ENCODE data around the gene KLC1. TPM values are rescaled to one million over a fixed set of nuclear protein-coding genes. Genes with fewer than 3 reads are reported as not detected.
A peak's percentile ranks its signal among the peaks of the same experiment; 100 is the strongest.

KLC1 gene
- total and polyA plus RNA-seq, 11 donors = 127 to 241 (median 158) TPM

DNA sequence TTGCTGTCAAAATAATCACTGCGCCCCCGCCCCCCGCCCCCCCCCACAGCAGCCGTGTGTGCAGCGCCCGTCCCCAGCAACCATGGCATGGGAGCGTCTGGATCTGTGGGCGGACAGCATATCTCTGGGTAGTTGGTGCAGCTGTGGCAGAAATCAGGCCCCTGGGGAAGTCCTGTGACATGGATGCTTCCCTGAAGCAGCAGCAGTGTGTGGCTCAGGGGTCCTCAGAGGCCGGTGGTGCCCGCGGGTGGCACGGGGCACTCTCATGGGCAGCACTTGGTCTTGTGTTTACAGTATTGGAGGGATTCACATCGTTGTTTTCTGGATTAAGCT lies 67.0 kb downstream of the KLC1 start:
- DNase-seq (peak in 1 of 5 donors; percentile 10), ATAC-seq (no peak)
- peak overlapping the region in 9 of 12 donors; percentile 41 to 72 (median 48) for H3K27ac ChIP-seq
- H3K36me3 ChIP-seq = peaks cover 2 to 95% (median 65%) of the 10 kb centered on the region in 9 donors
- TF ChIP-seq POLR2A (IDR thresholded peaks at IDR 0.05) = no peak
- TF ChIP-seq, protein P1, sequence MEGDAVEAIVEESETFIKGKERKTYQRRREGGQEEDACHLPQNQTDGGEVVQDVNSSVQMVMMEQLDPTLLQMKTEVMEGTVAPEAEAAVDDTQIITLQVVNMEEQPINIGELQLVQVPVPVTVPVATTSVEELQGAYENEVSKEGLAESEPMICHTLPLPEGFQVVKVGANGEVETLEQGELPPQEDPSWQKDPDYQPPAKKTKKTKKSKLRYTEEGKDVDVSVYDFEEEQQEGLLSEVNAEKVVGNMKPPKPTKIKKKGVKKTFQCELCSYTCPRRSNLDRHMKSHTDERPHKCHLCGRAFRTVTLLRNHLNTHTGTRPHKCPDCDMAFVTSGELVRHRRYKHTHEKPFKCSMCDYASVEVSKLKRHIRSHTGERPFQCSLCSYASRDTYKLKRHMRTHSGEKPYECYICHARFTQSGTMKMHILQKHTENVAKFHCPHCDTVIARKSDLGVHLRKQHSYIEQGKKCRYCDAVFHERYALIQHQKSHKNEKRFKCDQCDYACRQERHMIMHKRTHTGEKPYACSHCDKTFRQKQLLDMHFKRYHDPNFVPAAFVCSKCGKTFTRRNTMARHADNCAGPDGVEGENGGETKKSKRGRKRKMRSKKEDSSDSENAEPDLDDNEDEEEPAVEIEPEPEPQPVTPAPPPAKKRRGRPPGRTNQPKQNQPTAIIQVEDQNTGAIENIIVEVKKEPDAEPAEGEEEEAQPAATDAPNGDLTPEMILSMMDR (IDR thresholded peaks at IDR 0.05) = no peak
- 55 to 61% (median 58%) methylated on average over 6 to 13 of the region's 13 CpGs for WGBS, 4 donors
- intact Hi-C loops (cut with DNase I) = loop anchor here in 1 of 10 donors (10.0 kb wide), 1 partner anchor 121 kb away; no protein-coding TSS in a partner anchor
- no peaks in the 10 kb centered on the region for H3K9me3 ChIP-seq
- peaks cover 12 to 58% (median 47%) of the 10 kb centered on the region in 12 donors for H3K4me1 ChIP-seq
- H3K4me3 ChIP-seq = no peak overlapping the region
- H3K27me3 ChIP-seq = no peaks in the 10 kb centered on the region

DNA sequence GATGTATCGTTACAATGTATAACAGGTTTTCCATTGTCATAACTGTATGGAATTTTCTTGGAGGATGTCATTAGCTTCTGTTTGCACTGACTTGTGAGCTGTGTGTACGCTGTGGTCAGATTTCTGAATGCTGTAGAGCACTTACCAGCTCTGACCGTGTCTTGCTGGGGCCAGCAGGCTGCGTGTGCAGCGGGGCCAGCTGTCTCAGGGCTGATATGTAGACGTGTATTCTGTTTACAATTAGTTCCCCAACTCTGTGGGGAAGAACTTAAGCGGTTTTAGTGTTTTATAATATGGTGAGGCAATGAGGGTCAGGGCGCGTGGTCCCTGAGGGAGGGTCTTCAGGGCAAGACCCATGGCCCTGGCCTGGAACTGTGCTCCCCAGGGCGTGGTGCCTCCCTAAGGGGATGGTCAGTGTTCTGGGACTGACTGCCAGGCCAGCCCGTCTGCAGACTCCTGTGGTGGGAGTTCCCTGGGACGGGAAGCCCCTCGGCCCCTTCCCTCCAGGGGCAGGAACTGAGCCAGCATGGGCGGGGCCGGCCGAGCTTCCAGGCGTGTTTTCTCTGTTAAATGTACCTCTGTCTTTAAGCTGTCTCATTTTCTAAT lies 67.6 kb downstream of the KLC1 start:
- H3K36me3 ChIP-seq = peaks cover 2 to 95% (median 70%) of the 10 kb centered on the region in 9 donors

DNA sequence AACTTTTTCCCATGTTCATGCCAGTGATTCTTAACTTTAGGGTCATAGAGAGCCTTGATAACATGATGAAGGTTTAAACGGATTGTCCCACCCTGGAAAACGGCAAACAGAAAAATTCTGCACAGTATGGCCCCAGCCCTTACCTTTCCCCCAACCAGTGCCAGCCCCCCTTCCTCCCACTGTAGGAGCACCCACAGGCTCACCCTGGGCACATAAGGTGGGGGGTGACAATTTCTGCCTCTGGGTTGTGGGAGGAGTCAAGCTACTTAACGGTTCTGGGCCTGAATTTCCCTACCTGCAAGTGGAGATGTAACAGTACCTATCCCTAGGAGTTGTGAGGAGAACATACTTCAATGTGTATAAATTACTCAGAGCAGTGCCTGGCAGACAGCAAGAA lies 68.2 kb downstream of the KLC1 start:
- Histone ChIP-seq H3K4me3 (no peak overlapping the region), H3K4me1 (peaks cover 12 to 70% (median 49%) of the 10 kb centered on the region in 12 donors), H3K36me3 (peaks cover 2 to 95% (median 70%) of the 10 kb centered on the region in 9 donors), H3K9me3 (no peaks in the 10 kb centered on the region), H3K27ac (peak overlapping the region in 10 of 12 donors; percentile 42 to 72 (median 46)), H3K27me3 (no peaks in the 10 kb centered on the region)
- 13 to 32% (median 20%) methylated on average over 3 of the region's 3 CpGs for WGBS, 4 donors
- TF ChIP-seq POLR2A (IDR thresholded peaks at IDR 0.05) = no peak
- TF ChIP-seq, protein P1 (IDR thresholded peaks at IDR 0.05) = no peak
- intact Hi-C loops (cut with DNase I) = loop anchor here in 1 of 10 donors (10.0 kb wide), 1 partner anchor 122 kb away; no protein-coding TSS in a partner anchor
- DNase-seq = peak in 1 of 5 donors; percentile 16
- ATAC-seq = no peak

More for the DNA sequence above, 67.6 kb downstream of the KLC1 start:
- H3K27ac ChIP-seq = peak overlapping the region; percentile 41 to 72 (median 46)
- peaks cover 12 to 64% (median 49%) of the 10 kb centered on the region in 12 donors for H3K4me1 ChIP-seq
- 12 to 33% (median 19%) methylated on average over 11 to 17 of the region's 17 CpGs for WGBS, 4 donors
- peak overlapping the region in 1 of 12 donors; percentile 2 for H3K4me3 ChIP-seq
- H3K27me3 ChIP-seq = no peaks in the 10 kb centered on the region
- DNase-seq (peak; percentile 50 to 86 (median 71)), ATAC-seq (peak; percentile 29 to 63 (median 35))
- TF ChIP-seq, protein P1 (IDR thresholded peaks at IDR 0.05) = no peak
- TF ChIP-seq POLR2A (IDR thresholded peaks at IDR 0.05) = no peak
- intact Hi-C loops (cut with DNase I) = loop anchor here in 1 of 10 donors (10.0 kb wide), 1 partner anchor 122 kb away; no protein-coding TSS in a partner anchor
- H3K9me3 ChIP-seq = no peaks in the 10 kb centered on the region

DNA sequence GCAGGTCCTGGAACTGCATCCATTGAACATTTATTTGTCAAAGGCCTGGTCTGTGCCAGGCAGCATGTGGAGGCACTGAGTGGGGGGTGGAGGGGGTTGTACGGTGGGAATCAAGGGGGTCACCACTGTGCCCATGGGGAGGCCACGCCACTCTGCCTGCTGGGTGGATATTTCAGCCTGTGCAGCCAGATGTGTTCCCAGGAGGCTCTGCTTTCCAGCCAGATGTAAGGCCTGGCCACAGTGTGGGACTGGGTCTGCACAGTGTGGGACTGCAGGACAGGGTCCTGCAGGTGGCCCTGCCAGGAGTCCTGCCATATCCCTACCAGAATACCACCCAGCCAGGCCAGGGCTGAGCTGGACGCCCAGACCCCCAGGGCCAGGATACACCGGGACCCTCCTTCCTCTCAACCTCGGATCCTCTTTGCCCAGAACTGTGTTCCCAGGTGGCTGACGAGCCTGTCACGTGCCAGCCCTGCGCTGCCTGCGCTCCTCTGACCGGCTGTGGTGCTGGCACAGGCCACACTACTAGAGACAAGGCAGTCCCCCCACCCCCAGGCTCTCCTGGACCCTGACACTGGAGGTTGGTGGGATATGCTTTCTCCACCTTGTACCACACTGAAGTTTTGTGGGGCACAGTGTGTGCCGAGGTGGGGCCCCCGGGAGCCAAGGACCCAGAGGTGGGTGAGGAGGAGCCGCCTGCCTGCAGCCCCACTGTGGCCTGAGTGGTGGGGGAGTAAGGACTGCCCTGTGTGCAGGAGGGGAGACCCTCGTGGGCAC lies 68.8 kb downstream of the KLC1 start:
- WGBS, 4 donors = 71 to 83% (median 78%) methylated on average over 6 to 14 of the region's 14 CpGs

More for the DNA sequence above, 68.8 kb downstream of the KLC1 start:
- peaks cover 12 to 70% (median 49%) of the 10 kb centered on the region in 12 donors for H3K4me1 ChIP-seq
- ATAC-seq (no peak), DNase-seq (peak in 2 of 5 donors; percentile 15 to 30)
- H3K27ac ChIP-seq = peak overlapping the region in 5 of 12 donors; percentile 7 to 72 (median 44)
- H3K4me3 ChIP-seq = no peak overlapping the region
- intact Hi-C loops (cut with DNase I) = loop anchor here in 1 of 10 donors (10.0 kb wide), 1 partner anchor 123 kb away; no protein-coding TSS in a partner anchor
- H3K9me3 ChIP-seq = no peaks in the 10 kb centered on the region
- H3K36me3 ChIP-seq = peaks cover 2 to 95% (median 70%) of the 10 kb centered on the region in 9 donors
- no peaks in the 10 kb centered on the region for H3K27me3 ChIP-seq
- no peak for TF ChIP-seq POLR2A (IDR thresholded peaks at IDR 0.05)
- TF ChIP-seq, protein P1 (IDR thresholded peaks at IDR 0.05) = no peak

All from heart left ventricle (tissue), 16 donors.